Left lobe of liver (tissue), 2 donors: Measurements from ENCODE around the gene PPFIBP2. TPM values are rescaled to one million over a fixed set of nuclear protein-coding genes. Genes with fewer than 3 reads are reported as not detected.
A peak's percentile ranks its signal among the peaks of the same experiment; 100 is the strongest.

Source experiments
- ATAC-seq: fragments of 200-7000 bp; cut with Tn5 transposase; one replicate; pipeline ENCODE4 v1.9.1; 2020; ENCODE audit warnings: mild to moderate bottlenecking, moderate library complexity
- DNase-seq: peaks from one replicate; pipeline ENCODE4 v3.0.0-alpha.2; 2020; ENCODE audit warnings: low spot score
- total RNA-seq: library from RNA; stranded (reverse); gene quantifications from one replicate; pipeline ENCODE4 v1.2.1, GENCODE V29; 2021
- donor health status: DM: no; HTN: no; CAD: no; lungs with moderate emphysema.
- donor health status: DM: no; HTN: yes; CAD: no.

PPFIBP2 gene
- total RNA-seq, 1 donor from 2014 or later, result 25.2 TPM

- DNase-seq (no peak), ATAC-seq (peak; percentile 12)
Observed at GRCh38 chr11:7523416-7524210, 9.8 kb downstream of the PPFIBP2 start.

- peak; percentile 4 for ATAC-seq
Observed at GRCh38 chr11:7524462-7525235, 10.8 kb downstream of the PPFIBP2 start.

GRCh38 chr11:7525424-7525823 is 11.6 kb downstream of the PPFIBP2 start:
- peak; percentile 88 for ATAC-seq
- peak; percentile 91 for DNase-seq

More at GRCh38 chr11:7524462-7525235, 10.8 kb downstream of the PPFIBP2 start:
- DNase-seq, result no peak

- ATAC-seq, result no peak
- no peak for DNase-seq
Observed at GRCh38 chr11:7527029-7527428, 13.2 kb downstream of the PPFIBP2 start.

GRCh38 chr11:7528514-7529049 is 14.8 kb downstream of the PPFIBP2 start:
- ATAC-seq (no peak), DNase-seq (no peak)

GRCh38 chr11:7530013-7530640 is 16.3 kb downstream of the PPFIBP2 start:
- no peak for DNase-seq
- ATAC-seq, result no peak

- no peak for DNase-seq
- ATAC-seq, result peak; percentile 4
Observed at GRCh38 chr11:7531011-7531410, 17.2 kb downstream of the PPFIBP2 start.

- ATAC-seq (peak; percentile 73), DNase-seq (no peak)
Observed at GRCh38 chr11:7532405-7533145, 18.8 kb downstream of the PPFIBP2 start.

- ATAC-seq (peak; percentile 65), DNase-seq (no peak)
Observed at GRCh38 chr11:7533199-7534041, 19.6 kb downstream of the PPFIBP2 start.

GRCh38 chr11:7534042-7534378 is 20.2 kb downstream of the PPFIBP2 start:
- ATAC-seq, result no peak
- no peak for DNase-seq

GRCh38 chr11:7536100-7536499 is 22.3 kb downstream of the PPFIBP2 start:
- ATAC-seq, result no peak
- no peak for DNase-seq

- DNase-seq (no peak), ATAC-seq (no peak)
Observed at GRCh38 chr11:7537265-7537664, 23.5 kb downstream of the PPFIBP2 start.

GRCh38 chr11:7538031-7538430 is 24.2 kb downstream of the PPFIBP2 start:
- ATAC-seq (no peak), DNase-seq (peak; percentile 33)

- ATAC-seq (no peak), DNase-seq (peak; percentile 24)
Observed at GRCh38 chr11:7538466-7539454, 25.0 kb downstream of the PPFIBP2 start.

- DNase-seq (peak; percentile 24), ATAC-seq (no peak)
Observed at GRCh38 chr11:7540830-7541555, 27.2 kb downstream of the PPFIBP2 start.

GRCh38 chr11:7543302-7543701 is 29.5 kb downstream of the PPFIBP2 start:
- DNase-seq, result peak; percentile 24
- no peak for ATAC-seq

- DNase-seq (no peak), ATAC-seq (no peak)
Observed at GRCh38 chr11:7544021-7544420, 30.2 kb downstream of the PPFIBP2 start.

- DNase-seq, result no peak
- no peak for ATAC-seq
Observed at GRCh38 chr11:7545611-7546010, 31.8 kb downstream of the PPFIBP2 start.
